ENCODE data around the gene MVB12B.

The MVB12B gene

GRCh38 chr9:126546036-126546435 is 219.4 kb downstream of the MVB12B start:
- TF ChIP-seq CTCF (conservative IDR thresholded peaks at IDR 0.05; ENCODE audit: low read length) (no peak), EZH2phosphoT487 (IDR thresholded peaks at IDR 0.05; ENCODE audit: borderline replicate concordance) (no peak)
- Histone ChIP-seq H2AFZ (ENCODE audit: low read length) (no peak overlapping the region), H3K4me2 (ENCODE audit: low read depth, low read length, poor library complexity, severe bottlenecking) (no peak overlapping the region), H3K9me3 (ENCODE audit: insufficient read depth, low read depth, low read length) (no peaks in the 10 kb centered on the region), H3K79me2 (ENCODE audit: insufficient read depth, low read length) (0 out of 2 replicates have a peak, but pooled peaks cover 4% of the 10 kb centered on the region), H3K9ac (ENCODE audit: low read depth, low read length, poor library complexity, severe bottlenecking) (no peak overlapping the region), H3K27me3 (ENCODE audit: insufficient read depth, low read length, poor library complexity, severe bottlenecking) (no peaks in the 10 kb centered on the region), H3K4me1 (ENCODE audit: insufficient read depth, low read length, poor library complexity, severe bottlenecking) (peaks cover 40% of the 10 kb centered on the region), H4K20me1 (ENCODE audit: insufficient read depth, low read length, poor library complexity, severe bottlenecking) (no peaks in the 10 kb centered on the region), H3K4me3 (ENCODE audit: low read length, poor library complexity, severe bottlenecking) (no peak overlapping the region), H3K9me2 (replicated peaks; ENCODE audit: low read depth, low read length) (no peaks in the 10 kb centered on the region), H3F3A (ENCODE audit: low read depth) (no peaks in the 10 kb centered on the region), H3K36me3 (ENCODE audit: insufficient read depth, low read length) (no peaks in the 10 kb centered on the region)

GRCh38 chr9:126548312-126548711 is 221.7 kb downstream of the MVB12B start:
- Histone ChIP-seq H3K4me3 (ENCODE audit: low read length, poor library complexity, severe bottlenecking) (no peak overlapping the region), H2AFZ (ENCODE audit: low read length) (no peak overlapping the region), H3K79me2 (ENCODE audit: insufficient read depth, low read length) (0 out of 2 replicates have a peak, but pooled peaks cover 4% of the 10 kb centered on the region), H3K36me3 (ENCODE audit: insufficient read depth, low read length) (no peaks in the 10 kb centered on the region), H3K4me1 (ENCODE audit: insufficient read depth, low read length, poor library complexity, severe bottlenecking) (peaks cover 47% of the 10 kb centered on the region), H3K9ac (ENCODE audit: low read depth, low read length, poor library complexity, severe bottlenecking) (peak overlapping the region; percentile 36), H3F3A (ENCODE audit: low read depth) (0 out of 2 replicates have a peak, but pooled peaks cover 4% of the 10 kb centered on the region), H4K20me1 (ENCODE audit: insufficient read depth, low read length, poor library complexity, severe bottlenecking) (no peaks in the 10 kb centered on the region), H3K4me2 (ENCODE audit: low read depth, low read length, poor library complexity, severe bottlenecking) (no peak overlapping the region), H3K9me2 (replicated peaks; ENCODE audit: low read depth, low read length) (no peaks in the 10 kb centered on the region), H3K27me3 (ENCODE audit: insufficient read depth, low read length, poor library complexity, severe bottlenecking) (no peaks in the 10 kb centered on the region), H3K9me3 (ENCODE audit: insufficient read depth, low read depth, low read length) (no peaks in the 10 kb centered on the region)
- TF ChIP-seq CTCF (conservative IDR thresholded peaks at IDR 0.05; ENCODE audit: low read length) (no peak), EZH2phosphoT487 (IDR thresholded peaks at IDR 0.05; ENCODE audit: borderline replicate concordance) (no peak)

GRCh38 chr9:126549246-126550006 is 222.8 kb downstream of the MVB12B start:
- Histone ChIP-seq H3K9me3 (ENCODE audit: insufficient read depth, low read depth, low read length) (no peaks in the 10 kb centered on the region), H3K79me2 (ENCODE audit: insufficient read depth, low read length) (0 out of 2 replicates have a peak, but pooled peaks cover 4% of the 10 kb centered on the region), H4K20me1 (ENCODE audit: insufficient read depth, low read length, poor library complexity, severe bottlenecking) (no peaks in the 10 kb centered on the region), H3K27me3 (ENCODE audit: insufficient read depth, low read length, poor library complexity, severe bottlenecking) (no peaks in the 10 kb centered on the region), H3K36me3 (ENCODE audit: insufficient read depth, low read length) (no peaks in the 10 kb centered on the region), H3K9ac (ENCODE audit: low read depth, low read length, poor library complexity, severe bottlenecking) (peak overlapping the region; percentile 74), H3F3A (ENCODE audit: low read depth) (0 out of 2 replicates have a peak, but pooled peaks cover 4% of the 10 kb centered on the region), H3K9me2 (replicated peaks; ENCODE audit: low read depth, low read length) (no peaks in the 10 kb centered on the region), H3K4me3 (ENCODE audit: low read length, poor library complexity, severe bottlenecking) (peak overlapping the region; percentile 52), H3K4me2 (ENCODE audit: low read depth, low read length, poor library complexity, severe bottlenecking) (peak overlapping the region; percentile 75), H2AFZ (ENCODE audit: low read length) (no peak overlapping the region), H3K4me1 (ENCODE audit: insufficient read depth, low read length, poor library complexity, severe bottlenecking) (peaks cover 47% of the 10 kb centered on the region)
- no peak for TF ChIP-seq EZH2phosphoT487 (IDR thresholded peaks at IDR 0.05; ENCODE audit: borderline replicate concordance)
- no peak for TF ChIP-seq CTCF (conservative IDR thresholded peaks at IDR 0.05; ENCODE audit: low read length)

Measured in Loucy (cell line).